ENCODE results near the gene ARL5C.
A peak's percentile ranks its signal among the peaks of the same experiment; 100 is the strongest.

The ARL5C gene

DNA sequence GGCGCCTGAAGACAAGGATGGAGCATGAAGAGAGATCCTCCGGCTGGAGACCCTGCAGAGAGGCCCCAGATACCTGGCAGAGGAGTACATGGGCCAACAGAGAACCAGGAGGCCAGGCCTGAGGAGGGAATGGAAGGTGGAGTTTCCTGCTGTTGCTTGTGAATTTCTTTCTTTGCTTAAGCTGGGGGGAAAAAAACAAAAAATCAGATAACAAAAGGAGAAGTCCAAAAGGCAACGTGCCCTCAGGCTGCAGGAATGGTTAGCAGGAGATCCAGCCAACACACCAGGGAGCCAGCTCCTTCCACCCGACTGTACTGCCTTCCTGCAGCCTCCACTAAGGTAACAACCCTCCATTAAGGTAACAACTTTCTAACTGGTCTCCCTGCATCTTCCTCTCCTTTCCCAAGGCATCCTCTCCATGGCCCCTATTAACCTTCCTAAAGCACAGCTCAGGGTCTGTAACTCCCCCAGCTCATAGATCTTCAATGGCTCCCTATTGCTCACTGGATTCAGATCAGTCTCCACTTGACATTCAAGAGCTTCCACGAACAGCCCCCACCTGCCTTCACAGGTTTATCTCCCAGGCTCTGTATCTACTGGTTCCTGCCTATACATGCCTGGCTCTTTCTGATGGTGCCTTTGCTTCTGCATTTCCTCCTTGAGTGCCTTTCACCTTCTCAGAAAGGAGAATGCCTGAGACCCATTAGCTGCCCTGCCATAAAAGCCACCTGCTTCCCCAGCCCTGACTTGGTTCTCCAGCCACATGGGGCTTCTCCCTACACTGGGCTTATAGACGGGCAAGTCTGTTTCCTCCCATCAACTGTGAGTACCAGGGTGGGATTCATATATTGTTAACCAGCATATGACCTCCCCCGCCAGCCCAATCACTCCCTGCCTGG is 725 bp upstream of the ARL5C start:
- DNase-seq, result no peak

DNA sequence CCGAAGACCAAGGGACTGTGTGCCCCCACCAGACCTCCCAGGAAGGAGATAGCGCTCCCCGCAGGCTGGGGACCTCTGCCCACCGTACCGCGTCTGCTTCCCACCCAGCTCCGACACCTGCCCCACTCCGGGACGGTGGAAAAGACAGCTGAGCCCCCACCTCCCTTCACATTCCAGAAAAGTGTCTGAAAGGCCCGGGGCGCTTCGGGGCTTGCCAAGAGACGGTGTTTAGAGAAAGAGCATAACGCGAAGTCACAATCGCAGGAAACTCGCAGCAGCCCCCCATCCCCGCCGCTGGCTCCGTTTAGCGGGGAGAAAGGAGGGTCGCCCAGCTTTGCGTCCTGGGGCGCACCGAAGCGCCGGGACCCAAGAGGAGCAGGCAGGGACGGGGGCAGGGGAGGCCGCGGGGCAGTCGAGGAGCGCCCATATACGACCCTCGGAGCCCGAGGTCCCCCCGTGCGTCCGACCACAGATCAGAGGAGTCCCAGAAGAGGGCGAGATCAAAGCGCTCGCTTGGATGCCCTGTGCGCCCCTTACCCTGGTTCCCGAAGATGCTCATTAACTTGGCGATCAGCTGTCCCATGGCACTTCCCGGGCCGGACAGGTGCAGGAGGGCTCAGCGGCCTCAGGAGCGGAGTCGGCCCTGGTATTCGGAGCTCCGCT is 652 bp downstream of the ARL5C start:
- no peak for DNase-seq

DNA sequence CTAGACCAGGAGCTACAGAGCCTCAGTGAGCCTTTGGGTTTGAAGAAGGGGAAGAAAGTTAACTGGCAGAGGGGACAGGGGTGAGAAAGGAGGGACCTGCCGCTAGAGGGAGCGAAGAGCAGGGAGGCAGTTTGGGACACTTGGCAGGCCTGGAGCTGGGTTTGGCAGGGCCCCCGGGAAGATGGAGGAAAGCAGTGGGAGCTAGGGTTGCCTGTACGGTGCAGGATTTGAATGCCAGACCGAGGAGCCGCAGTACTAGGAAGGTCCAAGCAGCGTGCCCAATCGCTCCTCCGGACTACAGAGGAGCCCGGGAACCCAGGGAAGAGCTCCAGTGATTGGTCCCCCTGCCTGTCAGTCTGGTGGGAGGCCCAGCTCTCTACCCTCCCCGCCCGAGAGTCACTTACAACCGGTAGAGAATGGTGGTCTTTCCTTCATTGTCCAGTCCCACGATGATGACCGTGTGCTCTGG is 1.3 kb downstream of the ARL5C start:
- DNase-seq, result peak; percentile 77

DNA sequence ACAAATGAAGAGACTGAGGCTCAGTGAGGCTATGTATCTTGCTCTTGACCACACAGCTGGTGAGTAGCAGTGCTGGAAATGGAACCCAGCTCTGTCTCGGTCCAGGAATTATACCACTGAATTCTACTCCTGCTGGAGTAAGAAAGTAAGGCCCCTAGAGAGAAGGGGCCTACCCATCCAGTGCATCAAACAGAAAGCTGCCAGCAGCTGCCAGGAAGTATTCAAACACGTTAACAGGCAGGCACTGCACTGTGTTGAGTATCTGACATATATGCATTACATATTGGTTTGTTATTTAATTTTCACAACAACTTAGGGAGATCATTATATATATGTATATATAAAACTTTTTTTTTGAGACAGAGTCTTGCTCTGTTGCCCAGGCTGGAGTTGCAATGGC is 4.0 kb downstream of the ARL5C start:
- no peak for DNase-seq

DNA sequence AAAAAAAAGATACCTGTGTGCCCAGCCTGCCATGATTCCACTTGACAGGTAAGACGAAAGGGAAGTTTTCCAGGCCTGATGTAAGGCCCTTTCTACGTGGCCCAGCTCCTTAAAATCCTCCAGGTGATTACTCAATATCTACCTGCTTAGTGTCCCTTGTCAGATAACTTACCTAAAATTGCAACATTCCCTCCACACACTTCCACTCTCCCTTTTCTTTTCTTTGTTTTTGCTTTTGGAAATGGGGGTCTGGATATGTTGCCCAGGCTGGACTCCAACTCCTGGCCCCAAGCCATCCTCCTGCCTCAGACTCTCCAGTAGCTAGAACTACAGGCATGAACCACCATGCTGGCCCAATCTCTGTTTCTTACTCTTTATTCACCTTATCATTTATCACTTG is 7.3 kb downstream of the ARL5C start:
- no peak for DNase-seq

DNA sequence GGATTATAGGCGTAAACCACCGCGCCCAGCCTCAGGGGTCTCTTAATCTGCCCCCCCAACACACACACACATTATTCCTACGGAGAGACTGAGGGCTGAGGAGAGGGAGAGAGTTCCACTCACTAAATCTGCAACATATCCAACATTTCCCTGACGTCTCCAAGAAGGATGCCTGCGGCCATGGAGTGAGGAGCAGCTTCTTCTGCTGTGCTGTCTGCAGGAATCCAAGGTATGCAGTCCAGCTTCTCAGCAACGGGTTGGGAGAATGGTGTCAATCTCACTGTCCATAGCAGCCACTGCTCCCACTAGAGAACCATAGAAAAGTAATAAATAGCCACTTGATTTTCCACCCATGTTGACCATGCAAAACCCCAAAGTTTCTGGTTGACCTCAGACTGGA is 9.5 kb downstream of the ARL5C start:
- DNase-seq, result no peak

DNA sequence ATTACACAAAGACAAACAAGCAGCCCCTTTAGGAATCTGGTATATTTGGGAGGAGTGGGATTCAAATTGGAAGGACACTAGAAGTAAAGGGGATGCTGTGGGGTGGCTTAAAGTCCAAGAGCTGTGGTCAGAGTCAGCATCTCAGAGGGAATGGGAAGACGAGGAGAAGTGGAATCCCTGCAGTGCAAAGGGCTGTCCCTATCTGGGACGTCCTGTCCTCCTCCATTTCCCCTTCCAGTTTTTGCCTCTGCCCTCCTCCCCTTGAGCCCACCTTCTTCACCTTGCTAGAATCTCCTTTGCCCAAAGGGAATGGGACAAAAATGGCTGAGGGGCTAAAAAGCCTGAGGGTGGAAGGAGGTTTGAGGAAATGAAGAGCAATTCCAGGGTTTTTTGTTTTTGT is 10.3 kb downstream of the ARL5C start:
- no peak for DNase-seq

DNA sequence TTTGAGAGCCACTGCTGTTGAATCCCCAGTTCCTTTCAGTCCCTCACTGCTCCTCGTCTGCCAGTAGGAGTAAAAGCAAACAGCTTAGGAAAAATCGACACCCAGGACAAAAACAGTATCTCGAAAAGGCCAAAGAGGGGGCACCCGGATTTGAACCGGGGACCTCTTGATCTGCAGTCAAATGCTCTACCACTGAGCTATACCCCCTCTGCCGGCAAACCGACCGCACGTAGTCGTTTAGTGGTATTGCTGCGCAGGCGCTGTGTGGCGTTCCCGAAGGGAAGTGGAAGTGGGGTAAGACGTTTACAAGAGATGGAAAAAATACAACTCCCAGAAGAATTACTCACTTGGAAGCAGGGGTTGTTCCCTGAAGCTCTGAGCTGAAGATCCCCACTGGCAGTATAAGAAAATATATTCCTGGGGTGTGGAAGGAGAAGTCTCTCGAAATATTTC is 12.3 kb downstream of the ARL5C start:
- DNase-seq, result peak; percentile 94

DNA sequence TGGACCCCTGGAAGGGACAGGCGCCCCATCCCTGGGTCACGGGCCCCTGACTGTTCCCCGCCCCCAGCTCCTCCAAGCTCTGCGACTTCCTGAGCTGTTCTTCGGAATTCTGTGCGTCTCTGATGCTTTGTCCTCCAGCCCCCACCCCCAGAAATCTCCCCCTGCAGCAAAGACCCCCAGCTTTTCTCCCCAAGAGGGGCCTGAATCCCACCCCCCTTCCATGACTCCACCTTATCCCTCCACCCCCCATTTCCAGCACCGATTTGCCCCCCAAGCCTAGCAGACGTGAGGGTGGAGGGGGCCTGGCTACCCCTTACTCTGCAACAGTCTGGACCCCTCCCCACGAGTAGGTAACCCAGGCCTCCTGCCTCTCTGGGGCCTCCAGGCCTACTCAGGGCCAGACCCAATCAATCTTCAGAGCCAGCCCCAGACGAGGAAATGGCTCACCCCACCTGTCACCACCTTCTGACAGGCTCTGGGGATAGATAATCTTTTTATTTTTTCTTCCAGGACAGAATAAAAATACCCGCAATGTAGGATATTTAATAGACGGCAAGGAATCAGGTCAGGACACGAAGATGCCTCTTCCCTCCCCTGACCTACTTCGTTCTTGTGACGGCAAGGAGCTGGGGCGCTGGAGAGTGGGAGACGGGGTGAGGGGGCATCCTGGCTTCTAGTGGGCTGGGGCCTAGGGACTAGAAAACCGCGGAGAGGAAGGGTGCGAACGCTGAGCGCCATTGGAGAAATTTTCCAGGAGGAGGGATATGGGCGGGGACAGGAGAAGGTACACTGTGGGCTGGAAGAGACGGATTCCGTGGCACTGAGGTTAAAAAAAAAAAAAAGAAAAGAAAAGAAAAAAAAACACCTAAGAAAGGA is 13.8 kb downstream of the ARL5C start:
- peak; percentile 36 for DNase-seq

DNA sequence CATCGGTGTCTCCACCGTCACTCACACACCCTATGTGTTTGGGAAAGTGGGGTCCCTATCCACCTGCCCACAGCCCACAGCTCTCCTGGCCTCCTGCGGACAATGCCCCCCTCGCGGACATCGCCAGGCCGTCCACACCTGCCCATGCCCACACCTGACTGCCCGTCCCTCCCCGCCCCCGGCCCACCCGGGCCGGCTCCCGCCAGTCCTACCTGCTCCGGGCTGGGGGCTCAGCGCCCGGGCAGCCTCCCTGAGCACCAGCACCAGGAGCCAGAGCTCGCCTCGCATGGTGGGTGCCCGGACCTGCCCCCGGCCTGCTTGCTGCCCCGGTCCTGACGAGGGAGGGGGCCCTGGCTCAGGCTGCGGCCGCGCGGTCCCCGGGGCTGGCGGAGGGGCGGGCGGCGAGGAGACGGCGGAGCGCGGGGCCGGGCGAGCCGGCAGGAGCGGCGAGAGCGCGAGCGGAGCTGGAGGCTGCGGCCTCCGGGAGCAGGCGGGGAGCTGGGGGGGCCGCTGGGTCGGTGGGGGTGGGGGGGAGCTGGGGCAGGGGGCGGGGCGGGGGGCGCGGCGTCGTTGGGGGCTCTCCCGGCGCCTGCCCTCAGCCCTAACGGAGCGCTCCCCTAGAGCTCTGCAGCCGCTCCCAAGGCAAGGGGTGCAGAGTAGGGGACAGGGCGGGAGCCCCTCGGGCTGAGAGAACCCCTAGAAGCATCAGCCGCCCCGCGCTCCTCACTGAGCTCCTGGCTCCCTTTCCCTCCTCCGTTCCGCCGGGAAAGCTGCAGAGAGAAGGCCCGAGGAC is 14.6 kb downstream of the ARL5C start, which contains the start of gene PLXDC1:
Gene PLXDC1 (minus strand): TSS at position 488 of the 793 bp plus-strand sequence. CDS start 200 bp downstream, at position 288.
- DNase-seq, result peak; percentile 11

DNA sequence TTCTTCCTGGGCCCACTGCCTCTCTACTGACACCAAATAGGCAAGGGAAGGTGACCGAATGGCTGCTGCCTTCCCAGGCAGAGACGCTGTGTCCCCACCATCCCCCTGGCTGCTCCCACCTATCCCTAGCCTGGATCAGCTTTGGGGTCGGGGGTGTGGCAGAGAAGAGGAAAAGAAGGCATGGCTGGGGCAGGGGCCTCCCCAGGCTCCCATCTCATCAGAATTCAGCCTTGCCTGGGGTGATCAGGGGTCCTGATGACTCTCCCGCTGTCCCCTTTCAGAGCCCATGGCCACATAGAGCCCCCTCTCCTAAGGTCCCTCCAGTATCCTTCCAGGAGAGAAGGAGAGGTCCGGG is 15.2 kb downstream of the ARL5C start:
- no peak for DNase-seq

DNA sequence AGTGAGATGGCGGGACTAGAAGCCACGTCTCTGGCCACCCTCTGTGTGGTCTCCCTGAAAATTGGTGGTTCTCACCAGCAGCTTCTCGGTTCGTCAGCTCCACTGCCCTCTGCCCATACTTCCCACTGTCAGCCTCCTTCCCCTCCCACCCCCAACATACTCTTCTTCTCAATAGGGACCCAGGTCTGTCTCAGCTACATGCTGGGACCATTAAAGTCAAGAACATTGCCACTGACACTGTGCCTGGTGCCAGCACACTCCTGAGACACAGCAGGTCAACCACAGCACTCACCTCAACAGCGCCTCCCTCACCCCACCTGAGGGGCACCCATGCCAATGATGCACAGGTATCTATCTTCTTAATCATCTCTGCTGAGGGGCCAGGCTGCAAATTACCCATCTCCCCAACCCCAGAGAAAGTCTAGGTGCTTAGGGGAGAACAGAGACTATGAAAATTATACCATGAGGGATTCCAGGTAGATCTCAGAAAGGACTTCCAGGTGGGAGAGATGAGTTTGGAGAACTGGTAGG is 15.8 kb downstream of the ARL5C start:
- no peak for DNase-seq

DNA sequence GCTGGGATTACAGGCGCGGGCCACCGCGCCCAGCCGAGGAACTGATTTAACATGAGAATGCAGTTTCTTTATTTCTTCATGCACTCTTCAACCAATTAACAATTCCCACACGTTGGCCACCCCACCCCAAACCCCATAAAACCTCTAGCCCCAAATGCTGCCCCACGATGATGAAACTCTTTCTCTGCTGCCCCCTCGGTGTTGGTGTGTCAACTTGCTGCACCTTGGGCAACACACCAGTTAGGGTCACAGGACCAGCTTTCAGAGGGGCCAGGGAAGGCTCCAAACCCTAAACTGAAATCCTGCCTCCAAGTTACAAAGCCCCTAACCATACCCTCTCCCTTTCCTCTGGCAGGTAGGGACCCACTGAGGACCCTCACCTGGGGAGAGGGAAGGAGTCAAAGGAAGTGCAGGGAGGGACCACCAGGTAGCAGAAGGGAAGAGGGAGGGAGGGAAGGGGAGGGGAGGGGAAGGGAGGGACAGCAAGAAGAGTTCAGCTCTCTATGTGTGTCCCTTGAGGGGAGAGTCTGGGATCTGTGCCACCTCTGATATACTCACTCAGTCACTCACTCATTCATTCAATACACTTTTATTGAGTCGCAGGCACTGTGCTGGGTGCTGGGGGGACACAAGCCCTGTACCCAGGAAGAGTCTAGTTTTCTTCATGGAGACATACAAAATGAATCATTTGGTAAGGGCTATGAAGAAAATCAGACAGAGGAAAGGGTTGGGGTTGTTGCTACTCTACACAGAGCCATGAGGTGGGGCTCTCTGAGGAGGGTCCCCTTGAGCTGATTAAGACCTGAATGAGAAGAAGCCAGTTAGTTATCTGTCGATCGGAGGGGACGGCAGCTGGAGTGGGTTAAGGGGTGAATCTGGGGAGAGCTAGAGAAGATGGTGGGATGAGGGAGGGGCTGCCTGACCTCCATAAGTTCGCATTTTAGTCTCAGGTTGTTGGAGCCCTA is 18.5 kb downstream of the ARL5C start:
- DNase-seq, result no peak

DNA sequence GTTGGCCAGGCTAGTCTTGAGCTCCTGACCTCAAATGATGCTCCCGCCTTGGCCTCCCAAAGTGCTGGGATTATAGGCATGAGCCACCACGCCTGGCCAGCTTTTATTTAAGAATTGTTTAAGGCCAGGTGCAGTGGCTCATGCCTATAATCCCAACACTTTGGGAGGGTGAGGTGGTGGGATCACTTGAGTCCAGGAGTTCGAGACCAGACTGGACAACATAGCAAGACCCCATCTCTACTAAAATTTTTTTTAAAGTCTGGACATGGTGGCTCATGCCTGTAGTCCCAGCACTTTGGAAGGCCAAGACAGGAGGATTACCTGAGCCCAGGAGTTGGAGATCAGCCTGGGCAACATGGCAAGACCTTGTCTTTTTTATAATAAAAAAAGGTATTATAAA is 19.7 kb downstream of the ARL5C start:
- DNase-seq, result no peak

DNA sequence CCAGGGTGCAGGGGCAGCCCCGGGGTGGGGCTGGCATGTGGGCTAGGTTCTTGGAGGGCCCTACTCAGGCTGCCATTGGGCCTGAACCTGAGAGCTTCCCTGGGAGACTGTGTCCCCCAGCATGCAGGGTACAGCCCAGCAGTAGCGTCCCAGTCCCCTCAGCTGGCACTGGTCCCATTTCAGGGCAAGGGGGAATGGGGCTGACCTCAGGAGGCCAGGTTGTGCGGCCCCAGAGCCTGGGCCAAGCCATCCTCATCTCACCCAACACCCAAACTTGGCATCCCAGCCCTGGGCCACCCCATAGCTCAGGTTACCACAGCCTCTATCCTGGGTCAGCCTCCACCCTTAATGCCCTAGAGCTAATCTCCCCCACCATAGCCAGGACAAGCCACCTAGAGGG is 20.8 kb downstream of the ARL5C start:
- DNase-seq, result no peak

DNA sequence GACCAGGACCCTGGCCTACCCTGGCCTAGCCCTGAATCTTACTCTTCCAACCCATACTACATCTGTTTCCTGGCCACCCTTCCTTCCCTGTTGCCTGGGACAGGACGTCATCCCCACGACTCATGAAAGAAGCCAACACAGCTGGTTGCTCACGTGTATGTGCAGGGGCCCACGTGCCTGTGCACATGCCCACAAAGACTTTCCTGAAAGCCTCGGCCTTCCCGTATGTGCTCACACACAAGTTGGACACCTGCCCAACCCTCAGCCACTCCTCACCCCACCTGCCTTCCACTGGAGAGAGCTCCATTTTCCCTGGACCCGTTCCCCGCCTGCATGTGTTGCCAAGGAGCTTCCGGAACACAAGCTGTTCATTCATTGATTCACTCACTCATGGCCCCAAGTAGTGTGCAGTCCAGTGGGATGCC is 21.5 kb downstream of the ARL5C start:
- DNase-seq, result no peak

DNA sequence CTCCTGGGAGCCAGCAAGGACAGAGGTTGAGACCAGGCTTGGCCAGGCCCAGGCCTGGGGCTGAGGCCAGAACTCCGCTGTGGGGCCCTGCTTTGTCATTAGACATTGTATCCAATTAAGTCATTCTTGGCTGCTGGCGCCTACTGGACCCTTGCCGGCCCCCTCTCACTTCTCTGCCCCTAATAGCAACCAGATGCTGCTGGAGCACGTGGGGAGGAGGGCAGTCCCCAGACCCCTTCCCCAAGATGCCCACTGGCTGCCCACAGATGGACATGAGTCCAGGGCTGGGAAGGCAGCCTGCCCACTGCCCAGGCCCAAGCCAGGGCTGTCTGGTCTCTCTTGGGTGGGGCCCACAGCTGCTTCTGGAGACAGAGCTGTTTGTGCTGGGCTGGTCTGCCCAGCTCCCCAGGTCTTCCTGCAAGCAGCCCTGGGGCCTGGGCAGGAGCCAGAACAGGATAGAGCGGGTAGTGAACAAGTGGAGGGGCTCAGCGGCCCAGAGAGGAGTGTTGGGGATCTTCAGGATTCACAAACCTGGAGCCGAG is 22.3 kb downstream of the ARL5C start:
- DNase-seq, result no peak

DNA sequence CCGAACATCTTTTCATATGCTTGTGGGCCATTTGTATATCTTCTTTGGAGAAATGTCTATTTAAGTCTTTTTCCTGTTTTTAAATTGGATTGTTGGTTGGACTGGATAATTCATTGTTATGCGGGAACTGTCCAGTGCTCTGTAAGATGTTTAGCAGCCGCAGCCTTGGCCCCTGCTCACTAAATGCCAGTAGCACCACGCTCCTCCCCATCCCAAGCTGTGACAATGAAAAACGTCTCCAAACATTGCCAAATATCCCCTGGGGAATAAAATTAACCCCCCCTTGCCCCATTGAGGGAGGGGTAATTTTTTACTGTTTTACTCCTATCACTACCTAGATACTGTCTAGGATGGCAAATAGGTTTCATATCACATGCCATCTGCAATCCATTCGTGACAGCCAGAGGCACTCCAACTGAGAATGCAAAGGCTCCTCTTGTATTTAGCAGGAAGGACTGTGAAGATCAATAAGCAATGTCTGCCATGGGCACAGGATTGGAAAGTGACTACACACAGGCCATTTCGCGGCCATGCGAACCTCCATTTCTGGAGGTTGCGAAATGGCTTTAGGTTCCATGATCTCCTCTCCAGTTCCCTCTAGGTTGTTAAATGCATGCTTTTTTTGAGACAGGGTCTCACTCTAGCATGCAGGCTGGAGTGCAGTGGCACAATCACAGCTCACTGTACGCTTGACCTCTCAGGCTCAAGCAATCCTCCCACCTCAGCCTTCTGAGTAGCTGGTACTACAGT is 23.9 kb downstream of the ARL5C start:
- DNase-seq, result no peak

DNA sequence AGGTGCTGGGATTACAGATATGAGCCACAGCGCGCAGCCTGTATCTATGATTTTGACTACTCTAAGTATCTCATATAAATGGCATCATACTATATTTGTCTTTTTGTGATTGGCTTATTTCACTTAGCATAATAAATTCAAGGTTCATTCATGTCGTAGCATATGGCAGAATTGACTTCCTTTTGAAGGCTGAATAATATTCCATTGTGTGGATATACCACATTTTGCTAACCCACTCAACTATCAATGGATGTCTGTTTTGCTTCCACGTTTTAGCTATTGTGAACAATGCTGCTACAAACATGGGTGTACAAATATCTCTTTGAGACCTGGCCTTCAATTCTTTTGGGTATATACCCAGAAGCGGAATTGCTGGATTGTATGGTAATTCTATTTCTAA is 24.7 kb downstream of the ARL5C start:
- no peak for DNase-seq

DNA sequence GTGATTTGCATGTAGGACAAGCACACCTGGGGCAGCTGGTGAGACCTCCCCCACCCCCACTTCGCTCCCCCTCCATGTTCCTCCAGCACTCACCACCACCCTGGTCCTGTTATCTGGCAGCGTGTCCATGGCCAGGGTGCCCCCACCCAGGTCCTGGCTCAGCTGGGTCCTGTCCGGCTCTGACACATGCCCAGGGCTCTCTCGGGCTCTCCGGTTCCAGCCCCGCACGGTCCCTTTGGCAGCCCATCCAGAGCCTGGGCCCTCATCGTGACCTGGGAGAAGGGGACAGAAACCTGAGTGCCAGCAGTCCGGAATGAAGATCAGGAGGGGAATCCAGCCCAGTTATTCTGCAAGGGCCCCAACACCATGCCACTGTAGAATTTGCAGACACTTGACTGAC is 26.4 kb downstream of the ARL5C start:
- no peak for DNase-seq
